Left lung (tissue), 10 donors: ENCODE results near the gene KSR1. TPM values are rescaled to one million over a fixed set of nuclear protein-coding genes. Genes with fewer than 3 reads are reported as not detected.
A peak's percentile ranks its signal among the peaks of the same experiment; 100 is the strongest.

Experiments
- ATAC-seq: fragments of 200-7000 bp; cut with Tn5 transposase; one replicate; pipeline ENCODE4 v1.9.1; 2020; ENCODE audit warnings: moderate library complexity
- DNase-seq, 4 donors: peaks; one replicate each; pipeline ENCODE4 v3.0.0-alpha.2; 2013 to 2020
- H3K27ac ChIP-seq, 2 donors: fragments of 200-600 bp; sonication (generic) in 1 of 2; one replicate each; pipeline versions ENCODE4 v1.5.0 to v1.8.0; 2020 to 2021
- H3K27me3 ChIP-seq, 2 donors: fragments of 200-600 bp; sonication (generic) in 1 of 2; one replicate each; pipeline versions ENCODE4 v1.5.0 to v1.8.0; 2020 to 2021
- H3K36me3 ChIP-seq, 2 donors: fragments of 200-600 bp; sonication (generic) in 1 of 2; one replicate each; pipeline versions ENCODE4 v1.5.0 to v1.8.0; 2020 to 2021
- H3K4me1 ChIP-seq, 2 donors: fragments of 200-600 bp; one replicate each; pipeline ENCODE4 v1.8.0; 2021
- H3K4me3 ChIP-seq, 2 donors: fragments of 200-600 bp; sonication (generic) in 1 of 2; one replicate each; pipeline versions ENCODE4 v1.5.0 to v1.8.0; 2020 to 2021; ENCODE audit warnings: mild to moderate bottlenecking in 1 of 2
- H3K9me3 ChIP-seq, 2 donors: fragments of 200-600 bp; sonication (generic) in 1 of 2; one replicate each; pipeline versions ENCODE4 v1.5.0 to v1.8.0; 2020 to 2021
- intact Hi-C, 2 donors: fragments of 100-400 bp; cut with DNase I; formaldehyde crosslinking; loops; one replicate each; pipeline versions ENCODE4 v1.11.2 to v1.14.2; 2022
- polyA plus RNA-seq, 6 donors: library from polyadenylated mRNA; unstranded; fragments of 120-200 nt; gene quantifications; one replicate each; pipeline ENCODE4 v1.2.1, GENCODE V29; 2013; ENCODE audit not compliant: insufficient read length in 6 of 6
- total RNA-seq, 2 donors: library from RNA; stranded (reverse); fragmentation: NEBNext Ultra II Directional; extraction: Animal tissue kit (Norgen Biotek cat#: 25700); gene quantifications; one replicate each; pipeline ENCODE4 v1.2.1, GENCODE V29; 2021
- TF ChIP-seq, protein P1 (sequence below), 2 donors: fragments of 200-600 bp; sonication (generic) in 1 of 2; IDR thresholded peaks; one replicate each; pipeline versions ENCODE4 v1.5.0 to v1.8.0; 2021; ENCODE audit warnings: antibody characterized with exemption in 2 of 2
- donor health status: DM: no; HTN: yes; CAD: no.
- donor health status: DM: no; HTN: no; CAD: no.

The KSR1 gene
- total and polyA plus RNA-seq, 8 donors = 35.0 to 70.0 (median 62.5) TPM

DNA sequence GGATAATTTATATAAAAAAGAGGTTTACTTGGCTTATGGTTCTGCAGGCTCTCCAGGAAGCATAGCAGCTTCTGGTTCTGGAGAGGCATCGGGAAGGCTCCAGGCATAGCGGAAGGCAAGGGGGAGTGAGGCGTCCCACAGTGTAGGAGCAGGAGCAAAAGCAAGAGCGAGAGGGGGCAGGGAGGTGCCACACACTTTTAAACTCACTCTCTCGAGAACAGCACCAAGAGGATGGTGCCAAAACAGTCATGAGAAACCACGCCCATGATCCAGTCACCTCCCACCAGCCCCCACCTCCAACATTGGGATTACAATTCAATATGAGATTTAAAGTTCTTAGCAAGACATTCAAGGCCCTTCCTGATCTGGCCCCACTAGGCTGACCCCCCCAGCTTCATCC lies 124.8 kb downstream of the KSR1 start:
- no peak for ATAC-seq
- Histone ChIP-seq H3K36me3 (peaks cover 0 to 37% of the 10 kb centered on the region in 2 donors), H3K9me3 (no peaks in the 10 kb centered on the region), H3K4me3 (no peak overlapping the region), H3K27ac (no peak overlapping the region), H3K27me3 (no peaks in the 10 kb centered on the region), H3K4me1 (peaks cover 15 to 29% of the 10 kb centered on the region in 2 donors)
- TF ChIP-seq, protein P1, sequence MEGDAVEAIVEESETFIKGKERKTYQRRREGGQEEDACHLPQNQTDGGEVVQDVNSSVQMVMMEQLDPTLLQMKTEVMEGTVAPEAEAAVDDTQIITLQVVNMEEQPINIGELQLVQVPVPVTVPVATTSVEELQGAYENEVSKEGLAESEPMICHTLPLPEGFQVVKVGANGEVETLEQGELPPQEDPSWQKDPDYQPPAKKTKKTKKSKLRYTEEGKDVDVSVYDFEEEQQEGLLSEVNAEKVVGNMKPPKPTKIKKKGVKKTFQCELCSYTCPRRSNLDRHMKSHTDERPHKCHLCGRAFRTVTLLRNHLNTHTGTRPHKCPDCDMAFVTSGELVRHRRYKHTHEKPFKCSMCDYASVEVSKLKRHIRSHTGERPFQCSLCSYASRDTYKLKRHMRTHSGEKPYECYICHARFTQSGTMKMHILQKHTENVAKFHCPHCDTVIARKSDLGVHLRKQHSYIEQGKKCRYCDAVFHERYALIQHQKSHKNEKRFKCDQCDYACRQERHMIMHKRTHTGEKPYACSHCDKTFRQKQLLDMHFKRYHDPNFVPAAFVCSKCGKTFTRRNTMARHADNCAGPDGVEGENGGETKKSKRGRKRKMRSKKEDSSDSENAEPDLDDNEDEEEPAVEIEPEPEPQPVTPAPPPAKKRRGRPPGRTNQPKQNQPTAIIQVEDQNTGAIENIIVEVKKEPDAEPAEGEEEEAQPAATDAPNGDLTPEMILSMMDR (IDR thresholded peaks at IDR 0.05) = no peak
- intact Hi-C loops = loop anchor here in 1 of 2 donors (10.0 kb wide), 1 partner anchor 56 kb away; no protein-coding TSS in a partner anchor
- DNase-seq = no peak

DNA sequence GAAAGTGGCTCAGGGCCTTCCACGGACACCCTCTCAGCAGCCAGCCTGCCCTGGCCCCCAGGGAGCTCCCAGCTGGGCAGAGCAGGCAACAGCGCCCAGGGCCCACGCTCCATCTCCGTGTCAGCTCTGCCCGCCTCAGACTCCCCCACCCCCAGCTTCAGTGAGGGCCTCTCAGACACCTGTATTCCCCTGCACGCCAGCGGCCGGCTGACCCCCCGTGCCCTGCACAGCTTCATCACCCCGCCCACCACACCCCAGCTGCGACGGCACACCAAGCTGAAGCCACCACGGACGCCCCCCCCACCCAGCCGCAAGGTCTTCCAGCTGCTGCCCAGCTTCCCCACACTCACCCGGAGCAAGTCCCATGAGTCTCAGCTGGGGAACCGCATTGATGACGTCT lies 126.4 kb downstream of the KSR1 start:
- intact Hi-C loops = loop anchor here in 1 of 2 donors (10.0 kb wide), 1 partner anchor 58 kb away; no protein-coding TSS in a partner anchor
- H3K4me1 ChIP-seq = peaks cover 1 to 12% of the 10 kb centered on the region in 2 donors
- DNase-seq (no peak), ATAC-seq (no peak)
- TF ChIP-seq, protein P1 (IDR thresholded peaks at IDR 0.05) = no peak
- H3K4me3 ChIP-seq = no peak overlapping the region
- H3K27me3 ChIP-seq = no peaks in the 10 kb centered on the region
- no peak overlapping the region for H3K27ac ChIP-seq
- H3K36me3 ChIP-seq = peaks cover 0 to 54% of the 10 kb centered on the region in 2 donors
- no peaks in the 10 kb centered on the region for H3K9me3 ChIP-seq

DNA sequence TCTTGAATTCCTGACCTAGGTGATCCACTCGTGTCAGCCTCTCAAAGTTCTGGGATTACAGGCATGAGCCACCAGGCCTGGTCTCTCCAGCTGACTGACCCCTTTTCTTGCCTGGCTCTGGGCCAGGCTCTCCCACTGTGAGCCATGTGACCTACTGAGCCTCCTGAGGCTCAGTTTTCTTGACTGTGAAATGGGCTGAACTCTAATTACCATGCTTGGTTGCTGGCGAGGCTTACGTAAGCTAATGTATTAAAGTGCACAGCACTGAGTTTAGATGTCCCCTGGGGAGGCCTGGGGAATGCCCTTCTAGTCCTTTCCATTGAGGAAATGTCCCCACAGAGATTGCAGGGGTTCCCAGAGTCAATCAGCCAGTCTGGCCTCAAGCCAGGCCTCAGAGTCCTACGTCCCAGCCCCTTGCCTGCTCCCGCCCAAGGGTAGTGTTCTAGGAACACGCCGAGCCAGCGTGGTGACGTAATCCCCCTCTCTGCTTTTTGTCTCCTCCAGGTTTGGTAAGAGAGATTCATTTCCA lies 129.0 kb downstream of the KSR1 start:
- Histone ChIP-seq H3K4me3 (no peak overlapping the region), H3K27ac (no peak overlapping the region), H3K9me3 (no peaks in the 10 kb centered on the region), H3K36me3 (peaks cover 0 to 64% of the 10 kb centered on the region in 2 donors), H3K27me3 (no peaks in the 10 kb centered on the region), H3K4me1 (peaks cover 0 to 6% of the 10 kb centered on the region in 2 donors)
- intact Hi-C loops = loop anchor here in 1 of 2 donors (10.0 kb wide), 1 partner anchor 60 kb away; no protein-coding TSS in a partner anchor
- DNase-seq (no peak), ATAC-seq (no peak)
- TF ChIP-seq, protein P1 (IDR thresholded peaks at IDR 0.05) = no peak

DNA sequence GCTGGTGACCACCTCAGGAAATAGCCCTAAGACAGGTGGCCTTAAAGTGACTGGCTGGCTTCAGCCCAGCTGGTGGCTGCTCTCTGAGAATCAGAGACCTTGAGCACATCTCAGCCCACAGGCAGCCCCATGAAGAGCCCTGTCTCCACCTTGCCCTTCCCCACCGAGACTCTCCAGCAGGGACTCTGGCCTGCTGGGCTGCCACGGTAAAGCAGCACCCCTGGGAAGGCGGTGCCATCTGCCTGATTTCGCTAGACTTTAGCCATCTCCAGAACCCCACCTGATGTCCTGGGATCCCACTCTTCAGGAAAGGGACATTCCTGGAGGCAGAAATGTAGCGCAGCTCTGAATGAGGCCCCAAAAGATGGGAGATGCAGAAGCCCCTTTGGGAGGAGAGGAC lies 129.5 kb downstream of the KSR1 start:
- H3K9me3 ChIP-seq = no peaks in the 10 kb centered on the region
- intact Hi-C loops = loop anchor here in 1 of 2 donors (10.0 kb wide), 1 partner anchor 61 kb away; no protein-coding TSS in a partner anchor
- no peak for ATAC-seq
- H3K36me3 ChIP-seq = peaks cover 0 to 64% of the 10 kb centered on the region in 2 donors
- H3K27ac ChIP-seq = no peak overlapping the region
- peaks cover 0 to 6% of the 10 kb centered on the region in 2 donors for H3K4me1 ChIP-seq
- TF ChIP-seq, protein P1 (IDR thresholded peaks at IDR 0.05) = no peak
- H3K27me3 ChIP-seq = no peaks in the 10 kb centered on the region
- DNase-seq = no peak
- no peak overlapping the region for H3K4me3 ChIP-seq

DNA sequence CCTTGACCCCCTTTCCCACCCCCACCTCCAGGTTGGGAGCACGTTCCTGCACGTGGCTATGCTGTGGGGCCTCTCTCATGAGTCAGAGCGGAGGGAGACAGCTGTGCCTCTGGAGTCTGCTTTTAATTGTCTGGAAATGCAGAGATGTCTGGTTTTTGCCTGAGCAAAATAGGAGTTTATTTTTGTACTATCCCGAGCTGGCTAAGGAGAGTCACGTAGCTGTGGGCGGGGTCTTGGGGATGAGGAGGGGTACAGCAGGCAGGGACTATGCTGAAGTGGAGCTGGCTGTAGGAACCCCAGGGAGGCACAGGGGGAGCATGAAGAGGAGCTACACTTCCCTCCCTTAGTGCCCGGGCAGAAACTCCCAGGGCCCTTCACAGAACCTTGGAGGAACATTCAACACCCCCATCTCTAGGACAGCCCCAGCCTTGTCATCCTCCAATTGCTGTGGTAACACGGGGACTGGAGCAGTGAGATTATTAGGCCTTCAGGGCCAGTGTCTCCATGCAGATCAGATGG lies 130.0 kb downstream of the KSR1 start:
- H3K4me3 ChIP-seq = no peak overlapping the region
- H3K9me3 ChIP-seq = no peaks in the 10 kb centered on the region
- TF ChIP-seq, protein P1 (IDR thresholded peaks at IDR 0.05) = no peak
- intact Hi-C loops = loop anchor here in 1 of 2 donors (10.0 kb wide), 1 partner anchor 61 kb away; no protein-coding TSS in a partner anchor
- ATAC-seq (peak; percentile 27), DNase-seq (no peak)
- H3K4me1 ChIP-seq = peaks cover 0 to 6% of the 10 kb centered on the region in 2 donors
- peaks cover 0 to 64% of the 10 kb centered on the region in 2 donors for H3K36me3 ChIP-seq
- no peaks in the 10 kb centered on the region for H3K27me3 ChIP-seq
- H3K27ac ChIP-seq = no peak overlapping the region
